Stimulated activated CD4-positive, alpha-beta T cell treated with anti-CD3 and anti-CD28 coated beads, Interleukin-2, amount 100 ng/mL, for 48 hours (primary cell): ENCODE data around the gene SYT8.
"Not testable (repeated sequence)": the region's sequence is repeated elsewhere in the genome, so short reads cannot be mapped to it uniquely, and the experiment has no call there.

ENCODE experiments used
- DNase-seq, 2 donors: peaks; one replicate each; pipeline ENCODE4 v3.0.0-alpha.2; 2020

Gene SYT8

DNA sequence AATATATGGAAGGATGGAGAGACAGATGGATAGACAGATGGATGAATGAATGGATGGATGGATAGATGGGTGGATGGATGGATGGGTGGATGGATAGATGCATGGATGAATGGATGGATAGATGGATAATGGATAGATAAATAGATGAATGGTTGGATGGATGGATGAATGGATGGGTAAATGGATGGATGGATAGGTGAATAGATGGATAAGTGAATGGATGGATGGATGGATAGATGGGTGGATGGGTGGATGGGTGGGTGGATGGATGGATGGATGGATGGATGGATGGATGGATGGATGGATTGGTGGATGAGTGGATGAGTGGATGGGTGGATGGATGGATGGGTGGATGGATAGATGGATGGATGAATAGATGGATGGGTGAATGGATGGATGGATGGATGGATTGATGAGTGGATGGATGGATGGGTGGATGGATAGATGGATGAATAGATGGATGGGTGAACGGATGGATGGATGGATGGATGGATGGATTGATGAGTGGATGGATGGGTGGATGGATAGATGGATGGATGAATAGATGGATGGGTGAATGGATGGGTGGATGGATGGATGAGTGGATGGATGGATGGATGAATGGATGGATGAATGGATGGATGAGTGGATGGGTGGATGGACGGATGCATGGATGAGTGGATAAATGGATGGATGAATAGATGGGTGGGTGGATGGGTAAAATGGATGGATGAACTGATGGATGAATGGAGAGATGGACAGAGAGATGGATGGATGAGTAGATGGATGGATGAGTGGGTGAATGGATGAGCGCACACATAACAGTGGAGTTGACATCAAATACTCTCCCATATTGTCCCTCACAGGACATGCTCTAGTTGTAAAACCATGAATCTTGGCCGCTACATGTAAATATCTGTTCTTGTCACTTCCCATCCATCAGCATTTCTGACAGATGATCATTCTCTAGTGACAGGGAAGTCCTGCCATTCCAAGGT, 26.9 kb downstream of the SYT8 start:
- no peak for DNase-seq

DNA sequence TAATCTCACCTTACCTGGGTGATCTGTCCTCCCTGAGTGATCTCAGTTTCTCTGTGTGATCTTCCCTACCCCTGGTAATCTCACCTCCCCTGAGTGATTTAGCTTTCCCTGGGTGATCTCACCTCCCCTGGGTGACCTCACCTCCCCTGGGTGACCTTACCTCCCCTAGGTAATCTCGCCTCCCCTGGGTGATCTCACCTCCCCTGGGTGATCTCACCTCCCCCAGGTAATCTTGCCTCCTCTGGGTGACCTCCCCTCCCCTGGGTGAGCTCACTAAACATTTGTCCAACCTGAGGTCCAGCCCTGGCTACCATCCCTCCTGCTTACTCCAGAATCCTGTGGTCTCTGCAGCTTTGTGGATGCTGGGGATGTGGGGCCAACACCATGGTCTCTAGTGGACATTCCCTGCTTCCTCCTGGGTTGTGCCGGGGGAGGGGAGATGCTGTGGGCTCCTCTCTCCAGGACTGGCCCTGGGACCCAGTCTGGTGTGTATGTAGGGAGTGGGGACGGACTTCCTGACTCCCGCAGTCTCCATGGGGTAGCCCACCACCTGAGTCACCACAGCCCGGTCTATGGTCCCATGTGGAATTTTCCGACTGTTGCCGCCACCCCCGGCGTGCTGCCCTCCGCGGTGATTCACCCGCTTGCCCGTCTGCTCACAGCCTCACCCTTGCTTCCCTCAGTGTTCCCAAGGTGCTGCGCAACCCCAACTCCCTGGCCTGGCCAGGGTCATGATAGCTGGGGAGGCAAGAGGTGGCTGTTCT, 28.0 kb downstream of the SYT8 start:
- DNase-seq: no peak

DNA sequence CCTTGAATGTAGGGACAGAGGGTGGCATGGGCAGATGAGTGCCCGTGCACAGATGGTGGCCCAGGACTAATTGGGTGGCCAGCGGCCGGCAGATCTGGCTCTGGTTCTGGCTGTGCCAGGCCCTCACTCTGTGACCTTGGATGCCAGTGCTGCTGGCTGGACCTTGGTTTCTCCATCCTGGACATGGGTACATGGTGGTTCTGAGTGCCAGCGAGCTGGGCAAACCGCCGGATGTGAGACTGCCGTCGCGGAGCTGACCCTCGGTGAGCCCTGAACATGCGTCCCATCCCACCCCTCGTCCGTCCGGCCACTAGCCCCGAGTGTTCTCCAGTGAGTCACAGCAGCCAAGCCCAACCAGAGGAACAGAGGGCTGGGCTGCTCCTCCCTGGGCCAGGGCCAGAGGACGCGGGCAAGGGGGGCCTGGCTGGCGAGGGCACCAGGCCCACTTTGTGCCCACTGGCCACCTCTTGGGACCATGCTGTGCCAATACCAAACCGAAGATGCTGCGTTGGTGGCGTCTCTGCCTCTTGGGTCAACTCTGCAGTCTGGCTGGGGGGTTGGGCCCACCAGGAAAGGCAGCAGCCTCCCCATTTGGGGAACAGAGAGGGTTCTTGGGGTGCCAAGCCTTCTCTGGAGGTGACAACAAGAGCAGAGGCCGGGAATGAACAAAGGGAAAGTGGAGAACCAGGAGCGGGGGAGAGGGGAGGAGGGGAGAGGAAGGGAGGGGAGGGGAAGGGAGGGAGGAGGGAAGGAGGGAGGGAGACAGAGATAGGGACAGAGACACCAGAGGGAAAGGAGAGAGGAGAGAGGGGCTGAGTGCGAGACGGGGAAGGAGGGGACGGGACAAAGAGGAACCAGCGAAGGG, 28.8 kb downstream of the SYT8 start:
- DNase-seq: no peak

DNA sequence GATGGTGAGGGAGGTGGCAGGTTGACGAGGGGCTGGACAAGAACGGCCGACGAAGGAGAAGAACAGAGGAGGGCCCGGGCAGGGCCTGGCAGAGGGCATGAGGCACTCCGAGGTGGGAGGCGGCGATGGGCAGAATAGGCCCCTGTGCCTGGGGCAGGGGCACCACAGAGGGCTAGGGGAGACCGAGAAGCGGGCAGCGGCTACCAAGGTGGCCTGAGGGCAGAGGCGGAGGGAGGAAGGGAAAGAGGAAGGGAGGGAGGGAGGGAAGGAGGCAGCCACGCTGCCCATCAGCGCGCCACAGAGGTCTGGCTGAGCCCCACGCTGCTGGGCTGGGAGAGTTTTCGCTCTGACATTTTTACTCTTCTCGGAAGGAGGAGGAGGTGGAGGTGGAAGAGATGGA, 29.4 kb downstream of the SYT8 start:
- DNase-seq: no peak

DNA sequence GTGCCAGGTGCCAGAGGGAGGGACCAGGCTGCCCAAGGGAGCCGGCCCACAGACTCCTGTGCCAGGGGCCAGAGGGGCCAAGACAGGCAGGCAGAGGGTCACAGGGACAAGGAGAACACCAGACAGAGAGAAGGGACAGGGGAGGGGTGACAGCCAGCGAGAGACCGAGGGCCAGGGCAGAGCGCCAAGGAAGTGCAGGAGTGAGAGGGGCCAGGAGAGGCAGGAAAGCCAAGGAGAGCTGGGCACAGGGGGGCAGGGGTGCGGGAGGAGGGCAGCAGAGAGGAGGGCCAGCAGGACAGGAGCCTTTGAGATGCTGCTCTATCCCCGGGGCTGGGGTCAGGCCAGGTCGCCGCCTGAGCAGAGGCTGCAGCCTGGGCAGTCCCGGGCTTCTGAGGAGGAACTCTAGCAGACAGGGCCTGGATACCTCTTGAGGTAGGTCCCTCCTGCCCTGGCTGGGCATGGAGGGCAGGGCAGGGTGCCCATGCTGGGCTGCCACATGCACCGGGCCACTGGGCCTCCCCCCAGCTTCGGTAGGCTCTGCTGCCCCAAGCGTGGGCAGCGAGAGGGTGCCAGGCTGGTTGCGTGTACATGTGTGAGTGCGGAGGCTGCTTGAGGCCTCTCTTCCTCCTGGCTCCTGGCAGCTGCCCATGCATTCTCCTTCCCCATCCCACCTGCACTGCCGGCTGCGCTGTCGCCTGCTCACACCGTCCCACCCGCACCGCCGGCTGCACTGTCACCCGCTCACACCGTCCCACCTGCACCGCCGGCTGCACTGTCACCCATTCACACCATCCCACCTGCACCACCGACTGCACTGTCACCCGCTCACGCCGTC, 30.3 kb downstream of the SYT8 start:
- DNase-seq: no peak

DNA sequence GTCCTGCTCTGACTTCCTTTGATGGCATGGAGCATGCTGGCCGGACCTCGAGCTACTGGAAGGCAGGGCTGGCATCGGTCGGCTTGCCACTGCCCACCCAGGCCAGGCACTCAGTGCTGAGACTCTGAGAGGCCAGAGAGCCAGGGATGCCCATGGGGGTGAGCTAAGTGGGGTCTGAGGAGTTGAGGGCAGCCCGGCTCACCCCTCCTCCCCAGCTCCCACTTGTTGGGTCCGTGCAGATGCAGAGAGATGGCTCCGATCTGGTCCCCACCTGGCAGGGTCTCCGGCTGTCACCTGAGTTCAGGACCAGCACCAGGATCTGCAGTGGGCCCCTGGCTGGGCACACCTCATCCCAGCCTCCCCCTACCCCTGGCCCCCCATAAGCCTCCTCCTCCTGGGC, 31.4 kb downstream of the SYT8 start:
- DNase-seq: no peak

DNA sequence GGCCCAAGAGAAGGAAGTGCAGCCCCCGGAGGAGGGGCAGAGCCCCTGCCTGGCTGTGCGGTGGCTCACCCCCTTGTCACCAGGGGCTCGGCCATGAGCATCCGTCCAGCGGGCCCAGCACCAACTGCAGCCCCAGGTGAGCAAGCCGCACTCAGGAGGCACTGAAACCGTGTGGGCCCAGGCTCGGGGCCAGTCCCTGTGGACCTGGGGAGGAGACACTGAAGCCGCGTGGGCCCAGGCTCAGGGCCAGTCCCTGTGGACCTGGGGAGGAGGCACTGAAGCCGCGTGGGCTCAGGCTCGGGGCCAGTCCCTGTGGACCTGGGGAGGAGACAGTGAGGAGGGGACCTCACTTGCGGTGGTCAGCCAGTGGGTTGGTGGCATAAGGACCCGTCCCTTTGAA, 32.0 kb downstream of the SYT8 start:
- DNase-seq: no peak

DNA sequence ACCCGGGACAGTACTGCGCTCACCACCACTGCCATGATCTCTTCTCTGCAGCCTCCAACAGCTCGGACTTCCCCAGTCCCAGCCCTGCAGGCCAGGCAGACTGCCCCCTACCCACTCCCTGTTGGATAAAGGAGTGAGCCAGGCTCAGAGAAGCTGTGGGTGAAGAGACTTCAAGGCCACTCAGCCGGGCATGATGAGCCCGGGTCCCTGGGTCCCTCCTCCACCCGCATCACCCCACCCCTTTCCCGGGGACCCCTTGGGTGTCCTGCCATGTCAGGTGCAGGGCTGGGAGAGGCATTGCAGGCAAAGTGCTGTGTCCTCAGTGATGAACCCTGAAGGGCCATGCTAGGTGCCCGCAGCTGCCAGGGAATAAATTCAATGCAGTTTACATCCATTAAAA, 32.6 kb downstream of the SYT8 start:
- no peak for DNase-seq

DNA sequence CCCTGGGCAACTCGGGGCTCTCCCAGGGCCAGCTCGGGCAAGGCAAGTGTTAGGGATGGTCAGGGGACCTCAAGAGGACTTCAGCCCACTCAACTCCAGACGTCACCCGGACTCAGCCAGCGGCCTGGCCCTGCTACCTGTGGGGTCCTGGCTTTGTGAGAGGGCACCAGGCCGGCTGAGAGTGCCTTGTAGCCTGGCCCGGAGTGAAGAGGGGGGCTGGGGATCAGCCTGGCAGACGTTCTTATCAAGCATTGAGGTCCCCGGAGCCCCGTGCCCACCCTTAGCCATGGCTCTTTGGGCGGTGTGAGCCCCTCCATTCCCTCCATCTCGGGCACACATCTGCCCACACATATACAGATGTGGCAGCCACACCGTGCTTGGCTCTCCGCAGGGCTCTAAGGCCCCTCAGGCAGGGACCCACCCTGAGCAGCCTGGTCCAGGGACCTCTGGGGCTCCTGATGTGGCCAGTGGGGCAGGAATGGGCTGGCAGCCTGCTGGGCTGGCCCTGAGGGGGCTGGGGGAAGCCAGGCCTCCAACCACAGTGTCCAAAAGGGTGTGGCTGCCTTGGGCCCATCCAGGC, 33.4 kb downstream of the SYT8 start:
- no peak for DNase-seq

DNA sequence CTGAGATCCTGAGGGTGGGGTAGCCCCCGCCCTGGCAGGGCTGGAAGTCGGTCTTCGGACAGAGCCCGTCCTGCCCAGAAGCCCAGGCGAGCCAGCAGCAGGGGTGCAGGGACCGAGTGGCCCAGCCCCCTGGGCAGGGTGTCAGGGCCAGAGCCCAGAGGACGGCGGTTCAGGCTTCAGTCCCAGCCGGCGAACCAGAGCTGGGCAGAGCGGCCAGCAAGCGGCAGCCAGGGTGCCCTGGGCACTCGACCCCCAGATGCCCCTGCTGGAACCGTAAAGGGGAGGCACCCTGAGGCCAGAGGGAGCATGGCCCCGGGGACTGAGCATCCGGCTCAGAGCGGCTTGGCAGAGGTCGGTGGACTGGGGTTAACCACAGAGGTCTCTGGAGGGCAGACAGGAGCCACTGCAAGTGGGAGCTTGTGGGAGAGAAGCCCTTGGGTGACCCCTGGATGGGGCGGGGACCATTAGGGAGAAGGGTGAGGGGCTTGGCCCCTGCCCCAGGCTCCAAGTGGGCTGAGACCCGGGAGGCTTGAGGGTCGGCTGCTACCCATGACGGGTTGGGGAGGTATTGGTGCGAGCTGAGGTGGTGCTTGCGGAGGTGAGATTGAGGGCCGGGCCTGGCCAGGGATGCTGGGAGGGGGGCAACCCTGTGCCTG, 34.0 kb downstream of the SYT8 start:
- DNase-seq: no peak

DNA sequence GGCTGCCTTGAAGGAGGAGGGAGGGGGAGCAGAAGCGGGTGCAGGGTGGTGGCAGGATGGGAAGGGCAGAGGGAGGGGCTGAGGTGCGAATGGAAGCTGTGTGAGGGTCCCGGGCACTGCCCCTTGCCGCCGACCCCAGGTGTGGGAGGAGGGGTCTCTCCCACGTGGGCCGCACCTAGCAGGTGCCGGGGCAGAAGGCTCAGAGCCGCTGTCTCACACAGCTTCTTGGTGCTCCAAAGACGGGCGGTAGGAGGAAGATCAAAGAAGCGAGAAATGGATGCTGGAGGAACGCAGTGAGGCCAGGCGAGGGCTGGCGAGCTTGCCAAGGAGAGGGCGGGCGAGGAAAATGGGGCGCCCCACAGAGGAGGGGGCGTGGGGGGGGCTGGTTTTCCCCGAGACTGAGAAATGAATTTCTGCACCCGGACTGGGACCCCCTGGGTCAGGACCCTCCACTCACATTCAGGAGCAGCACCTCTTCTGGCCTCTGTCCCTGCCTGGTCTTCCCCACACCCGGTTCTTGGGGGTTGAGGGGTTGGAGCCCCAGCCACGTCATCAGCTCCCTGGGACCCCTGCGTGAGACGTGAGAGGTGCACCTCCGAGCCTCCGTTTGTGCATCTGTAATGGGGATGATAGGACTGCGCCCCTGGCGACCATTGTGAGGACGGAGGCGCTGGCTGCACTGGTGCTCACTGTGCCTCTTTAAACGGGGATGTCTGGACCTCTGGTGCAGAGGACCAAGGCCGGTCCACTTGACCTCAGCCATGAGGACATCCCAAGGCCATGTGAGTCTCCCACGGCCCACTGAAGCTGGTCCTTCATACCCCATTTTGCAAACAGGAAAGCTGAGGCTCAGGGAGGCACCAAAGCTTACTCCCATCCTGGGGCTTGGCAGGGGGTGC, 34.9 kb downstream of the SYT8 start:
- DNase-seq: no peak

DNA sequence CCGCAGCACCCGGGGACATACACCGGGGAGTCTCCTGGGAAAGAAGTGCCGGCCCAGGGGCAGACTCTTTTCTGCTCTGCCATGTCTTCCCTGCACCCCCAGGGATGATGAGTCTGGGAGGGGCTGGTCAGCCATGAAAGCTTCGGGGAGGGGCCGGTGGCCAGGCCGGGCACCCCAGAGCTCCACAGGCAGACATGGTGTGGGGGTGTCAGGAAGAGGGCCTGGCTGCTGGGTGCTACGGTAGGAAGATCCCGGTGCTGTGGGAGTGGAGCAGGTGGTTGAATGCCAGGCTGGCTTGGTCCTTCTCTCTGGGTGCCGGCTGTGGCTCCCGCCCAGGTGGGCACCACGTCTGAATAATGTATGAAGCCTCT, 35.5 kb downstream of the SYT8 start:
- no peak for DNase-seq

DNA sequence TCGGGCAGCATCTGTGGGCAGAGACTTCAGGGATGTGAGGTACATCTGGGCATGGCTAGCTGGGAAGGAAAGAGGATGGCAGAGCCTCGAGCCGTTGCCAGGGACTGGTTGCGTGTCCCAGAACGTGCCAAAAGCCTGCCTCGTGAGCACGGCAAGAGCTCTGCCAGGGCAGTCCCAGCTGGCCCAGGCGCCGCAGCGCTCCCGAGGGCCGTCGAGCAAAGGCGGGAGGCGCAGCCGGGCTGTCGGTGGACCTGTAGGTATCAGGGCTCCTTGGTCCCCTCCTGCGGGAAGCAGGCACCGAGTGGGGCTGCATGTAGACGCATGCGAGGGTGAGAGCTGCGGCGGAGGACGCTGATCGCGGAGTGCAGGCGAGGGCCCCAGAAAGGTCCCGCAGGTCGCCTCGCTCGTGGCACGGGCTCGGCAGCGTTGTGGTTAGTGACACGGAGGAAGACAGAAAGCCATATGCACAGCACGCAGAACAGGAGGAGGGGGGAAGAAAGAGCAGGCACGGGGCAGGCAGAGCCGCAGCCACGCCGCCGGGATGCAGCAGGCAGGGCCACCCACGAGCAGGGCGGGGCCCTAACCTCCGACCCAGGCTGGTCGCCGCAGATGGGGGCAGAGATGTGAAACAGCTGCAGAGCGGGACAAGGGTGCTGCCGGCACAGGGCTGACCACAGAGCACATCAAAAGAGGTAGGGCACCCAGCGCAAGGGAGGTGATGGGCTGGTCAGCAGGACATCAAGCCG, 36.1 kb downstream of the SYT8 start:
- no peak for DNase-seq

DNA sequence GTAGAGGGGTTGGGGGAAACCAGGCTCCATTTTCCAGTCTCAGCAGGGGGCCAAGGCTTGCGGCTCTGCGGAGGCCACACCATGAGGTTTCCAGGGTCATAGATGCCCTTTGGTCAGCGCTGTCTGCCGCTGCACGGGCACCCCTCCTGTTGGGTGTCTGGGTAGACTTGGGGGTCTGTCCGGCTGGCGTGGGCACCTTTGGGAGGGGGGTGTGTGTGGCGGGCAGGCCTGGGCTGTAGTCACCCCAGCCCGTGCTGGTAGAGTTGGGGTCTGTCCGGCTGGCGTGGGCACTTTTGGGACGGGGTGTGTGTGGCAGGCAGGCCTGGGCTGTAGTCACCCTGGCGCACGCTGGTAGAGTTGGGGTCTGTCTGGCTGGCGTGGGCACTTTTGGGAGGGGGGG, 36.7 kb downstream of the SYT8 start:
- DNase-seq: no peak

DNA sequence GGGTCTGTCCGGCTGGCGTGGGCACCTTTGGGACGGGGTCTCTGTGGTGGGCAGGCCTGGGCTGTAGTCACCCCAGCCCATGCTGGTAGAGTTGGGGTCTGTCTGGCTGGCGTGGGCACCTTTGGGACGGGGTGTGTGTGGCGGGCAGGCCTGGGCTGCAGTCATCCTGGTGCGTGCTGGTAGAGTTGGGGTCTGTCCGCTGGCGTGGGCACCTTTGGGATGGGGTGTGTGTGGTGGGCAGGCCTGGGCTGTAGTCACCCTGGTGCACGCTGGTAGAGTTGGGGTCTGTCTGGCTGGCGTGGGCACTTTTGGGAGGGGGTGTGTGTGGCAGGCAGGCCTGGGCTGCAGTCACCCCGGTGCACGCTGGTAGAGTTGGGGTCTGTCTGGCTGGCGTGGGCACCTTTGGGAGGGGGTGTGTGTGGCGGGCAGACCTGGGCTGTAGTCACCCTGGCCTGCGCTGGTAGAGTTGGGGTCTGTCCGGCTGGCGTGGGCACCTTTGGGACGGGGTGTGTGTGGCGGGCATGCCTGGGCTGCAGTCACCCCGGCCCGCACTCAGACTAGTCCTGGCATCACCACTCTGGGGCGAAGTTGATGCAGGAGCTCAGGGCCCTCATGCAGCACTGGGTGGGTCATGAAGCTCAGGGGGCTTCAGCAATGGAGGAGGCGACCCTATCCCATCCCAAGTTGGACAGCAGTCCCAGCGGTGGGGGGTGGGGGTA, 37.6 kb downstream of the SYT8 start:
- no peak for DNase-seq

DNA sequence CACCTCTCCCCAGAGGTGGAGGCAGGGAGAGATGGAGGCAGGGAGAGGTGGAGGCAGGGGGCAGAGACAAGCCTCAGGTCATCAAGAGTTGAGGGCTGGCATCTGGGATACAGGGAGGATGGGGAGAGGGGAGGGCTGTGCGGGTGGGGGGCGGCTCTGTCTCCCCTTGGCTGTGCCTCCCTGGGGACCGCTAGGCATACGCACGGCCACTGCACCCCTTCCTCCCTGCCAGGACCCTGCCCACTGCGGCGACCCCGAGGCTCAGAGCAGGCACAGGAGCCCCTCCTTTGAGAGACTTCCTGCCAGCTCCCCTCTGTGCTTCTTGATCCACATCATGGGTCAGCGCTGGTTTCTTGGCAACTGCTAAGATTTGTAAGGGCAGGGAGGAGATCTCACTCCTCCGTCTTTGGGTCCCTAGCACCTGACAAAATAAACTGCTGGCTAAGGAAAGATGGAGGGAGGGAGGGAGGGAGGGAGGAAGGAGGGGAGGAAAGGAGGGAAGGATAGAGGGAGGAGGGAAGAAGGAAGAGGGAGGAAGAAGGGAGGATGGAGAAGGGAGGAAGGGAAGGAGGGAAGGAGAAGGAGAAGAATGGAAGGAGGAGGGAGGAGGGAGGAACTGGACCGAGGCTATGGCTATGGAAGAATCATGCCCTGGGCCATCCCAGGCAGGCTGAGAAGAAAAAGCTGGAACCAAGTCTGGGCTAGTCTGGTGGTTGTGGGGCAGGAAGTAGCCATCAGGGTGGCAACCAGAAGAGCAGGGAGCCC, 38.4 kb downstream of the SYT8 start:
- no peak for DNase-seq

DNA sequence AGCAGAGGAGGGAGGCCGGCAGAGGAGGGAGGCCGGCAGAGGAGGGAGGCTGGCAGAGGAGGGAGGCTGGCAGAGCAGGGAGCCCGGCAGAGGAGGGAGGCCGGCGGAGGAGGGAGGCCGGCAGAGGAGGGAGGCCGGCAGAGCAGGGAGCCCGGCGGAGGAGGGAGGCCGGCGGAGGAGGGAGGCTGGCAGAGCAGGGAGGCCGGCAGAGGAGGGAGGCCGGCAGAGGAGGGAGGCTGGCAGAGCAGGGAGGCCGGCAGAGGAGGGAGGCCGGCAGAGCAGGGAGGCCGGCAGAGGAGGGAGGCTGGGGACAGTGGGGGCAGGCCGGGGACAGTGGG, 39.0 kb downstream of the SYT8 start:
- DNase-seq: not testable (repeated sequence)

DNA sequence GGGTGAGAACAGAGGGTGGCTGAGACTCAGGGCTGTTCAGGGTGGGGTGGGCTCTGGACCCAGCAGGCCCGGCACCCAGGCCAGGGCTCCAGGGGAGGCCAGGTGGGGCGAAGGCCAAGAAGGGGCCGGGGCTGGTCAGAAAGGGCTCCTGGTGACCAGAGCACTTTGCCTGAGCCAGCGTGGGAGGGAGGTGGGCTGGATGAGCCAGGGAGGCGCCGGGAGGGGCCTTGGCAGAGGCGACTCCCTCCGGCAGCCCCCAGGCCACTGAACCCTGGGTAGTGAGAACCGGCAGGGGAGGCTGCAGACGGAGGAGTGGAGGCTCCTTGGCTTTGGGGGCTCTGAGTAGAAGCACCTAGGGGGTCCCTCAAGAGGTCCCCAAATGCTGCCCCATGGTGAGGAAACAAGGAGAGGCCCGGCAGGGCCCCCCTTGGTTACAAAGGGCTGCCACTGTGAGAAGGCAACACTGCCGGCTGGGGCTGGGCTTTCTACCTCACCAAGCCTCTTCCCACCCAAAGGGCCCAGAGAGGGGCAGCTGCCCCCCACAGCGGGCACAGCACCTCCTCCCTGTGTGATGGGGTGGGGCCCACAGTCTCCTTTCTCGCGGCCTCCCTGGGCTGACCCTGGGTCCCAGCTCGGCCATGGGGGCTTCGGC, 39.8 kb downstream of the SYT8 start:
- DNase-seq: not testable (repeated sequence)
